D341Med (cell line): ENCODE results near the gene PMFBP1.
"Not testable (repeated sequence)": the region's sequence is repeated elsewhere in the genome, so short reads cannot be mapped to it uniquely, and the experiment has no call there.

Source experiments
- DNase-seq: peaks from one replicate; pipeline ENCODE4 v3.0.0; 2012; ENCODE audit warnings: low spot score

Gene PMFBP1

GRCh38 chr16:72107371-72107770, 64.6 kb downstream of the PMFBP1 start:
- no peak for DNase-seq

GRCh38 chr16:72105978-72106377, 66.0 kb downstream of the PMFBP1 start:
- DNase-seq, result no peak

- no peak for DNase-seq
Measured at GRCh38 chr16:72104905-72105304, 67.0 kb downstream of the PMFBP1 start.

- no peak for DNase-seq
Measured at GRCh38 chr16:72101195-72101594, 70.8 kb downstream of the PMFBP1 start.

- DNase-seq, result peak; percentile 77
Measured at GRCh38 chr16:72099377-72099818, 72.6 kb downstream of the PMFBP1 start.

- no peak for DNase-seq
Measured at GRCh38 chr16:72098936-72099335, 73.0 kb downstream of the PMFBP1 start.

GRCh38 chr16:72094266-72094610, 77.7 kb downstream of the PMFBP1 start:
- no peak for DNase-seq

GRCh38 chr16:72093448-72094265, 78.3 kb downstream of the PMFBP1 start, which contains the start of the genes DHX38 and TXNL4B:
DHX38 (plus strand) TSS chr16:72093847; CDS start chr16:72096158, 2,311 bp downstream.
TXNL4B (minus strand) TSS chr16:72093620; CDS start chr16:72090749, 2,871 bp downstream.
- peak; percentile 90 for DNase-seq

- DNase-seq, result no peak
Measured at GRCh38 chr16:72092832-72093447, 79.0 kb downstream of the PMFBP1 start.

- DNase-seq, result no peak
Measured at GRCh38 chr16:72091217-72091616, 80.7 kb downstream of the PMFBP1 start.

GRCh38 chr16:72085002-72085401, 87.0 kb downstream of the PMFBP1 start:
- no peak for DNase-seq

- DNase-seq, result no peak
Measured at GRCh38 chr16:72084445-72084844, 87.5 kb downstream of the PMFBP1 start.

- DNase-seq, result no peak
Measured at GRCh38 chr16:72083778-72084404, 88.1 kb downstream of the PMFBP1 start.

- DNase-seq, result not testable (repeated sequence)
Measured at GRCh38 chr16:72076991-72077706, 94.8 kb downstream of the PMFBP1 start.

GRCh38 chr16:72075067-72075466, 96.9 kb downstream of the PMFBP1 start:
- DNase-seq, result not testable (repeated sequence)

GRCh38 chr16:72073560-72074230, 98.3 kb downstream of the PMFBP1 start:
- DNase-seq, result no peak

- no peak for DNase-seq
Measured at GRCh38 chr16:72072514-72073342, 99.2 kb downstream of the PMFBP1 start.
